Trophoblast cell (in vitro differentiated cells and primary cell): Measurements from ENCODE around the gene TCERG1L.

ENCODE experiments used
- DNase-seq, 2 donors: peaks; one replicate each; pipeline ENCODE4 v3.0.0-alpha.2; 2016
- H2AFZ ChIP-seq: 2 replicates; pipeline ENCODE4 v1.6.1; 2013; ENCODE audit warnings: low read length, moderate library complexity, mild to moderate bottlenecking; ENCODE audit not compliant: insufficient read depth, poor library complexity
- H2AK5ac ChIP-seq: 2 replicates; pipeline ENCODE4 v1.6.1; 2013; ENCODE audit warnings: mild to moderate bottlenecking, low read length
- H2BK120ac ChIP-seq: 2 replicates; pipeline ENCODE4 v1.6.1; 2013; ENCODE audit warnings: low read length, mild to moderate bottlenecking, moderate library complexity; ENCODE audit not compliant: insufficient read depth, poor library complexity
- H2BK12ac ChIP-seq: 2 replicates; pipeline ENCODE4 v1.6.1; 2013; ENCODE audit warnings: mild to moderate bottlenecking, low read length, moderate library complexity
- H2BK5ac ChIP-seq: 2 replicates; pipeline ENCODE4 v1.6.1; 2013; ENCODE audit warnings: low read length, low read depth, moderate library complexity, mild to moderate bottlenecking; ENCODE audit not compliant: poor library complexity
- H3K14ac ChIP-seq: 2 replicates; pipeline ENCODE4 v1.6.1; 2013; ENCODE audit warnings: mild to moderate bottlenecking, low read length
- H3K18ac ChIP-seq: 2 replicates; pipeline ENCODE4 v1.6.1; 2013; ENCODE audit warnings: mild to moderate bottlenecking, low read length
- H3K23ac ChIP-seq: 2 replicates; pipeline ENCODE4 v1.6.1; 2013; ENCODE audit warnings: low read length
- H3K27ac ChIP-seq: 2 replicates; pipeline ENCODE4 v1.5.1; 2013; ENCODE audit warnings: low read depth, mild to moderate bottlenecking, inconsistent platforms, low read length, moderate library complexity
- H3K27me3 ChIP-seq: 2 replicates; pipeline ENCODE4 v1.6.1; 2013; ENCODE audit warnings: inconsistent platforms, mild to moderate bottlenecking, low read length, moderate library complexity; ENCODE audit not compliant: insufficient read depth
- H3K36me3 ChIP-seq, 2 experiments: 1 replicate in 1 of 2; 2 replicates in 1 of 2; pipeline ENCODE4 v1.6.1; 2013; ENCODE audit warnings: low read length in 2 of 2, mild to moderate bottlenecking in 2 of 2, moderate library complexity in 1 of 2; ENCODE audit not compliant: insufficient read depth in 2 of 2, control insufficient read depth in 1 of 2
- H3K4ac ChIP-seq: 2 replicates; pipeline ENCODE4 v1.6.1; 2013; ENCODE audit warnings: low read depth, mild to moderate bottlenecking, low read length, moderate library complexity
- H3K4me1 ChIP-seq, 2 experiments: 1 replicate in 1 of 2; 2 replicates in 1 of 2; pipeline ENCODE4 v1.6.1; 2013; ENCODE audit warnings: low read length in 2 of 2, mild to moderate bottlenecking in 2 of 2, moderate library complexity in 1 of 2; ENCODE audit not compliant: insufficient read depth in 2 of 2, control insufficient read depth in 1 of 2
- H3K4me2 ChIP-seq: 2 replicates; pipeline ENCODE4 v1.6.1; 2013; ENCODE audit warnings: inconsistent platforms, mild to moderate bottlenecking, low read length, moderate library complexity
- H3K4me3 ChIP-seq: 2 replicates; pipeline ENCODE4 v1.5.1; 2013; ENCODE audit warnings: mild to moderate bottlenecking, low read depth, low read length, inconsistent platforms
- H3K79me1 ChIP-seq: one replicate; pipeline ENCODE4 v1.6.1; 2013; ENCODE audit warnings: low read length
- H3K79me2 ChIP-seq: 2 replicates; pipeline ENCODE4 v1.6.1; 2013; ENCODE audit warnings: low read length, mild to moderate bottlenecking; ENCODE audit not compliant: control insufficient read depth, insufficient read depth, poor library complexity
- H3K9ac ChIP-seq: 2 replicates; pipeline ENCODE4 v1.6.1; 2013; ENCODE audit warnings: mild to moderate bottlenecking, low read length
- H3K9me3 ChIP-seq: 2 replicates; pipeline ENCODE4 v1.6.1; 2013; ENCODE audit warnings: low read depth, mild to moderate bottlenecking, control low read depth, inconsistent platforms, low read length; ENCODE audit not compliant: insufficient read depth
- H4K12ac ChIP-seq: 2 replicates; pipeline ENCODE4 v1.6.1; 2013; ENCODE audit warnings: low read depth, mild to moderate bottlenecking, low read length, moderate library complexity
- H4K8ac ChIP-seq: 2 replicates; pipeline ENCODE4 v1.6.1; 2013; ENCODE audit warnings: low read depth, mild to moderate bottlenecking, low read length, moderate library complexity
- H4K91ac ChIP-seq: one replicate; pipeline ENCODE4 v1.6.1; 2013; ENCODE audit warnings: low read depth, mild to moderate bottlenecking, low read length, moderate library complexity
- WGBS: extraction: QIAGEN DNeasy Blood & Tissue Kit; methylation state at CpG from one replicate; pipeline ENCODE4 v1.1.7; 2013; ENCODE audit warnings: missing lambda C conversion rate; ENCODE audit not compliant: insufficient read length, insufficient coverage; ENCODE audit errors: extremely low coverage; 5-methylcytosine and 5-hydroxymethylcytosine counted together

Gene TCERG1L

DNA sequence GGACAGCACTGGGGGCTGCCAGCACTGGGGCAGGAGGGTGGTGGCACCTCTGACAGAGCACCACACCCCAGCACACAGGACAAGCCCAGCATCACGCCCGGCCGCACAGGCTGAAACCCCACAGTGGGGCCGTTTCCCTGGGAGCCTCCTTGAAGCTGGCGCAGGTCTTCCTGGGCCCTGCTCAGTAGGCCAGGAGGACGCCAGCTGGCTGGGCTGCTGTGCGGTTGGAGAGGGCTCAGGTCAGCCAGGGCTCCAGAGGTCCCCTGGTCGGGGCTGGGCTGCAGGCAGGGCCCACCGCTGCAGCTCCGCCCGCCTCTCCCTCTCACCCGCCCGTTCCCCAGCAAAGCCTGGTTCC lies 137.3 kb downstream of the TCERG1L start:
- H4K91ac ChIP-seq = no peak overlapping the region
- H3K14ac ChIP-seq = no peak overlapping the region
- H3K23ac ChIP-seq = no peak overlapping the region
- no peak overlapping the region for H4K8ac ChIP-seq
- H3K4me2 ChIP-seq = no peak overlapping the region
- no peak overlapping the region for H2BK12ac ChIP-seq
- no peak overlapping the region for H2BK120ac ChIP-seq
- no CpG with 5 or more reads among the region's 13 CpGs for WGBS
- DNase-seq = no peak
- no peak overlapping the region for H2BK5ac ChIP-seq
- no peaks in the 10 kb centered on the region for H3K79me2 ChIP-seq
- no peak overlapping the region for H3K27ac ChIP-seq
- H2AFZ ChIP-seq = no peak overlapping the region
- no peaks in the 10 kb centered on the region for H3K36me3 ChIP-seq
- H3K4ac ChIP-seq = no peak overlapping the region
- no peak overlapping the region for H3K18ac ChIP-seq
- H3K4me3 ChIP-seq = no peak overlapping the region
- H3K27me3 ChIP-seq = no peaks in the 10 kb centered on the region
- H3K79me1 ChIP-seq = no peaks in the 10 kb centered on the region
- no peak overlapping the region for H2AK5ac ChIP-seq
- no peak overlapping the region for H3K9ac ChIP-seq
- H3K4me1 ChIP-seq = no peaks in the 10 kb centered on the region
- no peak overlapping the region for H4K12ac ChIP-seq
- peaks cover 7% of the 10 kb centered on the region for H3K9me3 ChIP-seq

DNA sequence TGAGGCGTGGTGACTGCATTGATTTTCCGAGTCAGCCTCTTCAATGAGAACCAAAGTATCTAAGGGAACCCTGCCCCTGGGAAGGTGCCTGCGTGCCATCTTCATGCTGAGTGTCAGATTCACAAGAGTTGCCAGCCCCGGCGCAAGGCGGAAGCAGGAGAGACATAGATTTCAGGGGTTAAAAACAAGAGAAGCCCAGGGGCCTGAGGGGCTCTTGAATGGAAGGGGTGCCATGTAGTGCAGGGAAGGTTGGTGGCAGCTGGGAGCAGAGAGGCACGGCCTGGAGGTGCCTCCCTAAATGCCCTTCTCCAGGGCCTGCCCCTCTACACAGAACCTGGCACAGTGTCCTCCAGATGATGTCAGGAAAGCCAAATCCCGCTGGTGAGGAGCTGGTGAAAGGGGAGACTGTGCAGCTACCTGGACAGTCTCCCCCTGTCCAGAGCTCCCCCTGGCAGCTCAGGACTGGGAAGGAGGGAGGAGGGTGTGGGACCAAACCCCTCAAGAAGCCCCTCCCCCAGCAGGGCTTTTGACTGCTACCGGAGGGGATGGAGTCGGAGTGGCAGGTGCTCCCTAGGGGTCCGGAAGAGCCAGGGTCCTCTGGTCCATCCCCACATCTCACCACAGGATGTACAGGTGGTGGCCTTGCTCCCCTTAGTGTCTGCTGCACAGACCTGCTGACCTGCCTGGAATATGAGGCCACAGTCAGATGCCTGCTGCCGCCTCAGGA lies 137.9 kb downstream of the TCERG1L start:
- no peak overlapping the region for H3K4me2 ChIP-seq
- no peak overlapping the region for H3K18ac ChIP-seq
- H2AFZ ChIP-seq = no peak overlapping the region
- no peaks in the 10 kb centered on the region for H3K27me3 ChIP-seq
- no peak overlapping the region for H4K91ac ChIP-seq
- no CpG with 5 or more reads among the region's 12 CpGs for WGBS
- no peak overlapping the region for H3K9ac ChIP-seq
- H3K4me1 ChIP-seq = peaks cover 0 to under 1% of the 10 kb centered on the region in 2 experiments
- no peak overlapping the region for H4K8ac ChIP-seq
- H3K79me1 ChIP-seq = no peaks in the 10 kb centered on the region
- no peak overlapping the region for H3K4ac ChIP-seq
- no peak overlapping the region for H3K14ac ChIP-seq
- no peak overlapping the region for H4K12ac ChIP-seq
- H3K4me3 ChIP-seq = no peak overlapping the region
- H3K79me2 ChIP-seq = no peaks in the 10 kb centered on the region
- DNase-seq = no peak
- peaks cover 7% of the 10 kb centered on the region for H3K9me3 ChIP-seq
- no peaks in the 10 kb centered on the region for H3K36me3 ChIP-seq
- no peak overlapping the region for H2BK5ac ChIP-seq
- H2BK12ac ChIP-seq = no peak overlapping the region
- H2AK5ac ChIP-seq = no peak overlapping the region
- no peak overlapping the region for H2BK120ac ChIP-seq
- no peak overlapping the region for H3K23ac ChIP-seq
- no peak overlapping the region for H3K27ac ChIP-seq

DNA sequence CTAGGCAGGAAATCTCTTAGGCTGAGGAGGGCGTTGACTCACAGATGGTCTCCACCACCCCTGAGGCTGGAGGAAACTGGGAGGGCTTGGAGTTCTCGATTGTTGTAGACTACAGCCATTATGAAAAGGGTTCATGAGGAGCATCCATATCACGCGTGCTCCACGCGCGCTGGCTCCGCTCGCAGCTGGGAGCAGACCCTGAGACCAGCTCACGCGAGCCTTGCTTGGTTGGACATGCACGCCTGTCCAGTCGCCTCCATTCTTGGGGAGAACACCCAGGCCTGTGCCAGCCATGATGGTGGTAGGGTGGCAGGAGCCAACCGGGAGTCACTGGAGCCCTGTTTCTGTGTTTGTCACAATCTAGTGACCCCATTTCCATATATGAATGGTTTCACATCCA lies 139.1 kb downstream of the TCERG1L start:
- Histone ChIP-seq H4K8ac (no peak overlapping the region), H2BK5ac (no peak overlapping the region), H3K18ac (no peak overlapping the region), H3K4me1 (peaks cover 0 to 7% of the 10 kb centered on the region in 2 experiments), H3K9me3 (peaks cover 7% of the 10 kb centered on the region), H2BK12ac (no peak overlapping the region), H3K9ac (no peak overlapping the region), H3K79me2 (no peaks in the 10 kb centered on the region), H3K23ac (no peak overlapping the region), H3K14ac (no peak overlapping the region), H2AFZ (no peak overlapping the region), H3K36me3 (no peaks in the 10 kb centered on the region), H2AK5ac (no peak overlapping the region), H4K12ac (no peak overlapping the region), H3K27ac (no peak overlapping the region), H4K91ac (no peak overlapping the region), H3K79me1 (no peaks in the 10 kb centered on the region), H2BK120ac (no peak overlapping the region), H3K27me3 (no peaks in the 10 kb centered on the region), H3K4ac (no peak overlapping the region), H3K4me2 (no peak overlapping the region), H3K4me3 (no peak overlapping the region)
- no peak for DNase-seq
- WGBS = no CpG with 5 or more reads among the region's 14 CpGs

- no peak overlapping the region for H4K12ac ChIP-seq
- no peak overlapping the region for H2BK12ac ChIP-seq
- H4K91ac ChIP-seq = no peak overlapping the region
- no peak overlapping the region for H3K9ac ChIP-seq
- no CpG with 5 or more reads among the region's 7 CpGs for WGBS
- H3K4me2 ChIP-seq = no peak overlapping the region
- H3K4me3 ChIP-seq = no peak overlapping the region
- no peaks in the 10 kb centered on the region for H3K36me3 ChIP-seq
- no peak overlapping the region for H3K23ac ChIP-seq
- no peaks in the 10 kb centered on the region for H3K9me3 ChIP-seq
- no peak overlapping the region for H4K8ac ChIP-seq
- no peaks in the 10 kb centered on the region for H3K79me1 ChIP-seq
- H2AK5ac ChIP-seq = no peak overlapping the region
- H3K79me2 ChIP-seq = no peaks in the 10 kb centered on the region
- no peak overlapping the region for H3K4ac ChIP-seq
- no peak overlapping the region for H2BK120ac ChIP-seq
- H3K27ac ChIP-seq = no peak overlapping the region
- H3K27me3 ChIP-seq = no peaks in the 10 kb centered on the region
- H3K18ac ChIP-seq = no peak overlapping the region
- peaks cover 0 to 7% of the 10 kb centered on the region in 2 experiments for H3K4me1 ChIP-seq
- H3K14ac ChIP-seq = no peak overlapping the region
- no peak for DNase-seq
- H2BK5ac ChIP-seq = no peak overlapping the region
- no peak overlapping the region for H2AFZ ChIP-seq
These were observed 142.4 kb downstream of the TCERG1L start for GRCh38 chr10:131169146-131169545.
